Measurements from ENCODE around the gene CPT1B.

DNA sequence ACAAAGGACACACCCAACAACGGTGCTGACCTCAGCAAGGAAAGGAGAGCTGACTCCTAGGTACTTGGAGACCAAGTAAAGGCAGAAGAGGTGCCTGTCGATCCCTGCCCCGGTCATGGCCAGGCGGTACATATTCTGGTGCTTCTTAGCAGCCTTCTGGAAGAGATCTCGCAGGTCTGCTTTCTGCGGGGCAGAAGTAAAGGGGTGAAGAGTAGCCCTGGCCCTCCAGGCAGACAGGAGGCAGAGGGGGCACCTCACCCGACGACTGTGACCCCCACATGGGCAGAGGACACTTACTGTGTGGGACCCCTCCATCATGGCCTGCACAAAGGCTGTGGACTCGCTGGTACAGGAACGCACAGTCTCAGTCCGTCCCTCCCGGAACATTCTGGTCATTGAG is 7.4 kb downstream of the CPT1B start:
- TF ChIP-seq POLR2A (IDR thresholded peaks at IDR 0.05; ENCODE audit: low read length) (no peak), GATA1 (IDR thresholded peaks at IDR 0.05; ENCODE audit: low read depth, low read length) (no peak)
